GM12873 (cell line): ENCODE results near the gene ASCL3.

Experiments used
- CTCF ChIP-seq: IDR thresholded peaks from 2 replicates; pipeline ENCODE4 v1.5.1; 2012; ENCODE audit warnings: low read depth, mild to moderate bottlenecking, moderate library complexity, low read length, control low read depth; ENCODE audit not compliant: insufficient read depth; ENCODE audit errors: missing control alignments

Gene ASCL3

DNA sequence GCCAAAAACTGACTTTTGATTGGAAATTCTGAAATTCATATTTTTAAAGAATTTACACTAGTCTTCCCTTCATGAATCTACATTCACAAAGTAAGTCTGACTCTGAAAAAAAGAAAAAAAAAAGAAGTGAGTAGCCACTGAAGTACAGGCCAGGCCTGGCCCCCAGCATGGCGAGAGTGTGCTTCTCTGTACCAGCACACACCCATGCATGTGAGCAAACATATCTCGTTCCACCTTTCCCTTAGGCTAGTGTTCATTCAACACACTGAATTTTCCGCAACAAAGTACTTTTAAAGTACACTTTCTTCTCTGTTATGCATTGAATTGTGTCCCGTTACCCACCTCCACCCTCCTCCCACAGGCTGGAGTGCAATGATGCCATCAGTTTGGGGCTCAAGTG, 14.6 kb downstream of the ASCL3 start:
- TF ChIP-seq CTCF = no peak

- TF ChIP-seq CTCF = no peak
Observed at GRCh38 chr11:8927233-8927632, 15.6 kb downstream of the ASCL3 start.

GRCh38 chr11:8926236-8926635, 16.6 kb downstream of the ASCL3 start:
- no peak for TF ChIP-seq CTCF

DNA sequence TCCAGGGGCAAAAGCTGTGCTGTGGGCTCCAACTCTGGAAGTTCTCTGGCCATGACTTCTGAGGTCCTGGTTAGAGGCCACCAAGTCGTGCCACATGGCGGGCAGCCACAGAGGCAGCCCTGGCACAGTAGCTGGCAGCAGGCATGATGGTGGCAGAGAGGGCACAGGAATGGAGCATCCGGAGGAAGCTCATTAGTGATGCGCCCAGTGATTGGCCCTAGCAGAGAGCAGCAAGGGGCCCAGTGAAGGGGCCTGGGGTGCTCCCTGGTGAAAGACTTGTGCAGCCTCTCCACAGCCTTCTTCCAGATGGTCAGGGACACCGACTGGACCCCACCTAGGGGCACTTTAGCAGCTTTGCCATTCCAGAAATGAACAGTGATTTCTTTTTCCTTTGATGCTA, 17.1 kb downstream of the ASCL3 start:
- no peak for TF ChIP-seq CTCF

- TF ChIP-seq CTCF = no peak
Observed at GRCh38 chr11:8922691-8923090, 20.1 kb downstream of the ASCL3 start.

DNA sequence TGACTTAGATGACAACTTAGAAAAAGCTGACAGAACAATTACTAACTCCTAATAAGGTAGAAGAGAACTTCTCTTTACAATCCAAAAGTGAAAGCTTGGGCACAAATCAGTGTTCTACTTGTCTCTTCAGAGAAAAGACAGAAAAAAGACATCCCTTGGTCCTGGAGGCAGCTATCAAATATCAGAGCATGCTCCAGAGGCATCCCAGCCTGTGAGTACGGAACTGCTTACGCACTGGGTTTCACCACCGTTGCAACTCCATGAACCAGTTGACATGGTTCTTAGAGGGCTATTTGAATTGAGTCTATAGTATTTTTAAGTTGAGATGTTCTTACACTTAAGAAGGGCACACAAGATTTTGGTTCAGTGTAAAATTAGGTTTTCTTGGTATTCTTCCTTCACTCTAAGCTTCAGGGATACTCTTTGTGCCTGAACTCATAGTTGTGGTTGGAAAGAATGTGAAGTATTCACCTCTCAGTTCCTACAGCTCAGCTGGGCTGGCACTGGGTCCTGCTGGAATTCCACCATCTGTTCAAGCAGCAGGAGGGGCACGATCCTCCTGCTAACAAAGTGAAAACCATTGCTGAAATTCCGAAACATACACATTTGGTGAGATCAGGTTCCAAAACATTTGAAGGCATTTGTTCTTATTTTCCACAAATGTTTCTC, 25.5 kb downstream of the ASCL3 start:
- TF ChIP-seq CTCF = no peak

DNA sequence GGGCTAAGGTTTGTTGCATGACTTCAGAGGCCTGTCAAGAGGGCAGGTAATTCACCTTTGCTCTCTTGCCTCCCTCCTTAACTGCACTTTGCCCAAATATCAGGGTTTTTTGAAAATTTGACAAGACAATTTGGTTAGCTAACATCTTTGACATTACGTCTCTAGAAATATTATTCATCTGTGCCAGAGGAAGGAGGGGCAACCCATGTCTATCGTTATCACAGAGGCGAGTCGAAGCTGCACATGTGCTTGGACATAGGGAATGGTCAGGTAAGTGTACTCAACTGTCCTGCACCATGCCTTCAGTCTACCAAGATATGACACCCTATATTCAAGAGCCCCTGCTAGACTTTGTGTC, 28.2 kb downstream of the ASCL3 start:
- TF ChIP-seq CTCF = no peak
